AG10803 (cell line): ENCODE results near the gene CORIN.

ENCODE experiments used
- DNase-seq: peaks from one replicate; pipeline ENCODE4 v3.0.0; 2010; ENCODE audit warnings: low read depth
- H3K4me3 ChIP-seq: 2 replicates; pipeline ENCODE4 v1.5.1; 2011; ENCODE audit warnings: mild to moderate bottlenecking, low read length, control low read depth
- CTCF ChIP-seq: conservative IDR thresholded peaks from 2 replicates; pipeline ENCODE4 v1.5.1; 2011; ENCODE audit warnings: mild to moderate bottlenecking, low read length, control low read depth, inconsistent platforms

Gene CORIN

GRCh38 chr4:47750788-47751187, 87.1 kb downstream of the CORIN start:
- no peak for TF ChIP-seq CTCF
- H3K4me3 ChIP-seq, result no peak overlapping the region

GRCh38 chr4:47749858-47750257, 88.0 kb downstream of the CORIN start:
- TF ChIP-seq CTCF, result no peak
- no peak overlapping the region for H3K4me3 ChIP-seq
- DNase-seq, result no peak

More at GRCh38 chr4:47750788-47751187, 87.1 kb downstream of the CORIN start:
- DNase-seq, result no peak

- no peak for DNase-seq
- H3K4me3 ChIP-seq, result no peak overlapping the region
- TF ChIP-seq CTCF, result no peak
These were observed 88.8 kb downstream of the CORIN start for GRCh38 chr4:47749060-47749459.

DNA sequence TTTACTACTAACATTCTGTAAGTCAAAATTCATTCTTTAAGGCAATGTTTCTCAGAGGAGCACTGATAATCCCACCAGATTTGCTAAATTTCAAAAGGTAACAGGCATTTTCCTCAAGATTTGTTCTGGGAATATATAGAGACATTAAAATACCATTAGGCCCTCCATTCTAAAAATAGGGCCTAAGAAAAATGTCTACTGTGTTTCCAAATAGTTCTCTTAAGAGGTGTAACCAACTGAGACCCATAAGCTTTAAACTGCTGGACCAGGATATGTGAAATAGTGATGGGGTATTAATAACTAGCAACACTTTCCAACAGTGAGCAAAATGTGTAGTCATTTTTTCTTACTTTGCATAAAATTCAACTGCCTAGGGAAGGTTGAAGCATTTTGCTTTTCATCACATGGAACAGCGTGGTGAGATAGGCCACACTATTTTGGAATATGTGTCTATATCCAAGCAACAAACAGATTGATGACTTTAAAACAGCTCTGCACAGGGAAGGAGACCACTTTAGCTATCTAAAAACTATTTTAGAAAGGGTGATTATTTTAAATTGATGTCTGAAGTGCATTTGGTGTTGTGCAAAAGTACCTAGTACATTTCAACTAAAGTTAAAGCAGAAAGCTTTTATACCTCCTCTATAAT, 89.9 kb downstream of the CORIN start:
- DNase-seq, result no peak
- no peak for TF ChIP-seq CTCF
- no peak overlapping the region for H3K4me3 ChIP-seq

- no peak for TF ChIP-seq CTCF
- H3K4me3 ChIP-seq, result no peak overlapping the region
- no peak for DNase-seq
These were observed 90.7 kb downstream of the CORIN start for GRCh38 chr4:47747211-47747610.

DNA sequence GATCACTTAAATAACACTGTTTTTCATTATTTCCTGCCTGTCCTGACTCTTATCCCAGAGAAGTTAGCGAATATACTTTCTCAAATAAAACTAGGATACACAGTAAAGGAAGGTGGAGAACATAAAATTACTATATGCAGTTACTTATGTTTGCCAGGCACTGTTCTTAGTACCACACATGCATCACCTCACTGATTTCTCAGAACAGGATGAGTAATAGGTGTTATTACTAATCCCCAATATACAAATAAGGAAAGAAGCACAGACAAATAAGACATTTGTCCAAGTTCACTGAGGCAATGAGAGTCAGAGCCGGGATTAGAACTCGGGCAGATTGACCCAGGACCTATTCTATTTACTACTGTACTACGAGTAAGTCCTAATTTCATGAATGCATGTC, 91.7 kb downstream of the CORIN start:
- TF ChIP-seq CTCF, result no peak
- H3K4me3 ChIP-seq, result no peak overlapping the region
- no peak for DNase-seq

GRCh38 chr4:47744843-47745382, 93.0 kb downstream of the CORIN start:
- no peak for DNase-seq
- H3K4me3 ChIP-seq, result no peak overlapping the region
- no peak for TF ChIP-seq CTCF
